Adrenal gland (tissue), 12 donors: ENCODE results near the gene MDC1. TPM values are rescaled to one million over a fixed set of nuclear protein-coding genes. Genes with fewer than 3 reads are reported as not detected.

Experiments used
- DNase-seq, 7 donors: peaks; one replicate each; pipeline ENCODE4 v3.0.0-alpha.2; 2019 to 2020
- H3K27ac ChIP-seq, 5 donors: fragments of 200-600 bp; sonication (generic) in 4 of 5; 1 replicate in 3 of 5; 2 replicates in 2 of 5; pipeline versions ENCODE4 v1.5.1 to v1.8.0; 2016 to 2020; ENCODE audit warnings: mild to moderate bottlenecking in 1 of 5
- H3K27me3 ChIP-seq: fragments of 200-600 bp; 2 replicates; pipeline ENCODE4 v1.8.0; 2021
- H3K36me3 ChIP-seq, 2 donors: fragments of 200-600 bp; replicated peaks in 1 of 2; 1 replicate in 1 of 2; 2 replicates in 1 of 2; pipeline versions ENCODE4 v1.5.1 to v1.8.0; 2018 to 2022
- H3K4me1 ChIP-seq, 2 donors: fragments of 200-600 bp; replicated peaks in 1 of 2; 1 replicate in 1 of 2; 2 replicates in 1 of 2; pipeline versions ENCODE4 v1.5.1 to v1.8.0; 2018 to 2021
- H3K4me3 ChIP-seq, 4 donors: fragments of 200-600 bp; sonication (generic) in 3 of 4; one replicate each; pipeline ENCODE4 v1.5.1; 2016 to 2018
- H3K9me3 ChIP-seq, 3 donors: fragments of 200-600 bp; sonication (generic) in 1 of 3; replicated peaks in 1 of 3; 1 replicate in 2 of 3; 2 replicates in 1 of 3; pipeline versions ENCODE4 v1.5.1 to v1.8.0; 2016 to 2021
- CTCF ChIP-seq, 6 experiments: fragments of 450-650 bp in 4 of 6; fragments of 200-600 bp in 2 of 6; sonication (generic) in 1 of 6; IDR thresholded peaks; 1 replicate in 5 of 6; 2 replicates in 1 of 6; pipeline versions ENCODE4 v1.5.1 to v1.8.0; 2016 to 2021; ENCODE audit warnings: antibody characterized with exemption in 6 of 6, mild to moderate bottlenecking in 2 of 6, moderate library complexity in 1 of 6
- POLR2A ChIP-seq, 2 donors: fragments of 450-650 bp; IDR thresholded peaks; one replicate each; pipeline ENCODE4 v1.6.1; 2017; ENCODE audit warnings: antibody characterized with exemption in 2 of 2, mild to moderate bottlenecking in 2 of 2, moderate library complexity in 1 of 2
- WGBS, 4 donors: extraction: QIAGEN DNeasy Blood & Tissue Kit in 2 of 4; methylation state at CpG; one replicate each; pipeline versions ENCODE4 v1.1.5 to v1.1.7; 2013 to 2017; 5-methylcytosine and 5-hydroxymethylcytosine counted together
- intact Hi-C, 2 donors: fragments of 100-400 bp; cut with DNase I; formaldehyde crosslinking; loops; one replicate each; pipeline versions ENCODE4 v1.14.1 to v1.15.0; 2022 to 2023
- polyA plus RNA-seq, 3 donors: library from polyadenylated mRNA; stranded (reverse); fragments of 200-250 nt in 2 of 3; fragments of 350-450 nt in 1 of 3; fragmentation: Illumina TruSeq in 1 of 3; extraction: RNeasy Lipid Tissue Mini Kit (QIAGEN cat#74804) in 1 of 3; gene quantifications; one replicate each; pipeline ENCODE4 v1.2.3, GENCODE V29; 2013 to 2014
- small RNA-seq, 2 donors: library from RNA; depleted of rRNA; stranded (forward); fragments of <200 nt; gene quantifications; one replicate each; pipeline ENCODE3, GENCODE V24; 2016
- total RNA-seq, 9 donors: library from RNA; depleted of rRNA in 4 of 9; stranded (reverse); fragments of >200 nt in 4 of 9; fragments of 120-200 nt in 1 of 9; fragmentation: NEBNext Ultra II Directional in 1 of 9; extraction: Animal tissue kit (Norgen Biotek cat#: 25700) in 1 of 9; gene quantifications; one replicate each; pipeline versions ENCODE4 v1.1.0 to v1.2.4, GENCODE V29; 2013 to 2023
- donor health status: healthy with polysubstance abuse.
- donor health status: Bipolar disorder and iron deficiency.
- donor health status: DM: yes; HTN: yes; CAD: no.
- donor health status: DM: no; HTN: no; CAD: no.
- donor health status: DM: no; HTN: no; CAD: no.
- donor health status: DM: yes; HTN: yes; CAD: no.

Gene MDC1
- total and polyA plus RNA-seq, 12 donors, result 2.8 to 27.6 (median 18.9) TPM

DNA sequence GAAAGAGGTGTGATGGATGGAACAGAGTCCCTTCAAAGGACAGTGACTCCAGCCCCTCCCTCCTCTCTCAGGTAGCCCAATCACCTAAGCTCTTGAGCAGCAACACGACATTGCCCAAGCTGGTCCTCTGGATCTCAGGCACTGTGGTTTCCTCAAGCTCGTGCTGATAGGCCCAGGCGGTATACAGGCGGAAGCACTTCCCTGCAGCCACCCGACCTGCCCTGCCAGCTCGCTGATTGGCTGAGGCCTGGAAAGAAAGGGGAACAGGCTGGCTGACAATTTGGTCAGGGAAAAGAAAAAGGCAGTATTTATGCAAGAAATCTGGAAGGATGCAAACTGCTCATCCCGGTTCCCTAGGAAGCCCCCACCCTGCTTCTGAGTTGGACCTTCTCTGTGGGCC lies 60.6 kb downstream of the MDC1 start:
- no peaks in the 10 kb centered on the region for H3K9me3 ChIP-seq
- intact Hi-C loops, result no loop called here
- H3K36me3 ChIP-seq, result peaks cover 0 to 99% of the 10 kb centered on the region in 2 donors
- 57 to 74% (median 69%) methylated on average over 7 of the region's 7 CpGs for WGBS, 4 donors
- no peak overlapping the region for H3K4me3 ChIP-seq
- DNase-seq, result peak in 2 of 7 donors; percentile 23 to 36
- no peaks in the 10 kb centered on the region for H3K27me3 ChIP-seq
- H3K27ac ChIP-seq, result no peak overlapping the region
- H3K4me1 ChIP-seq, result peaks cover 0 to 5% of the 10 kb centered on the region in 2 donors
- TF ChIP-seq CTCF (IDR thresholded peaks at IDR 0.05) (no peak), POLR2A (IDR thresholded peaks at IDR 0.05) (no peak)

GRCh38 chr6:30655743-30656094 lies 61.4 kb downstream of the MDC1 start:
- no peak for DNase-seq
- no peaks in the 10 kb centered on the region for H3K9me3 ChIP-seq
- intact Hi-C loops, result no loop called here
- H3K27ac ChIP-seq, result no peak overlapping the region
- TF ChIP-seq CTCF (IDR thresholded peaks at IDR 0.05), result no peak
- TF ChIP-seq POLR2A (IDR thresholded peaks at IDR 0.05), result no peak
- 78 to 88% (median 81%) methylated on average over 3 of the region's 3 CpGs for WGBS, 4 donors
- H3K36me3 ChIP-seq, result peaks cover 0 to 99% of the 10 kb centered on the region in 2 donors
- H3K4me3 ChIP-seq, result no peak overlapping the region
- no peaks in the 10 kb centered on the region for H3K27me3 ChIP-seq
- peaks cover 0 to 5% of the 10 kb centered on the region in 2 donors for H3K4me1 ChIP-seq

- peaks cover 0 to 94% of the 10 kb centered on the region in 2 donors for H3K36me3 ChIP-seq
- intact Hi-C loops, result no loop called here
- H3K27ac ChIP-seq, result no peak overlapping the region
- no peaks in the 10 kb centered on the region for H3K27me3 ChIP-seq
- 83 to 88% (median 85%) methylated on average over 19 of the region's 19 CpGs for WGBS, 4 donors
- H3K4me1 ChIP-seq, result peaks cover 0 to 5% of the 10 kb centered on the region in 2 donors
- DNase-seq, result no peak
- no peak for TF ChIP-seq CTCF (IDR thresholded peaks at IDR 0.05)
- no peak for TF ChIP-seq POLR2A (IDR thresholded peaks at IDR 0.05)
- H3K9me3 ChIP-seq, result no peaks in the 10 kb centered on the region
- H3K4me3 ChIP-seq, result no peak overlapping the region
These were observed 62.0 kb downstream of the MDC1 start for GRCh38 chr6:30654798-30655742.

GRCh38 chr6:30651143-30651542 lies 65.9 kb downstream of the MDC1 start:
- TF ChIP-seq CTCF (IDR thresholded peaks at IDR 0.05) (no peak), POLR2A (IDR thresholded peaks at IDR 0.05) (no peak)
- WGBS, 4 donors, result 87 to 93% (median 87%) methylated on average over 12 of the region's 12 CpGs
- no peaks in the 10 kb centered on the region for H3K9me3 ChIP-seq
- H3K4me1 ChIP-seq, result peaks cover 10 to 14% of the 10 kb centered on the region in 2 donors
- no peak for DNase-seq
- H3K4me3 ChIP-seq, result no peak overlapping the region
- peaks cover 0 to 55% of the 10 kb centered on the region in 2 donors for H3K36me3 ChIP-seq
- no peaks in the 10 kb centered on the region for H3K27me3 ChIP-seq
- intact Hi-C loops, result no loop called here
- no peak overlapping the region for H3K27ac ChIP-seq

Small RNA genes within 50 kb of the gene (small RNA-seq; reads per million reads assigned to genes)
- 0 reads per million in 2 donors for gene RF00019
- gene RN7SL353P, result 0 reads per million in 2 donors

Other genes starting within 250 kb of the MDC1 start
- gene HLA-E, start 227.8 kb downstream of the MDC1 start, total RNA-seq, result 100 to 1,000 TPM in 8 of 9 donors, 10 to 100 TPM in 1; 85.7 to 667 (median 326) TPM
- gene HLA-E, start 227.8 kb downstream of the MDC1 start, polyA plus RNA-seq, result 100 to 1,000 TPM; 126 to 285 (median 261) TPM
- gene GNL1, start 160.8 kb downstream of the MDC1 start, total RNA-seq, result 10 to 100 TPM; 27.4 to 75.6 (median 51.6) TPM
- gene GNL1, start 160.8 kb downstream of the MDC1 start, polyA plus RNA-seq, result 10 to 100 TPM; 33.2 to 86.7 (median 72.5) TPM
- gene PRR3, start 160.0 kb downstream of the MDC1 start, total RNA-seq, result 10 to 100 TPM in 5 of 9 donors, 1 to 10 TPM in 4; 1.8 to 20.2 (median 10.8) TPM
- 10 to 100 TPM; 20.3 to 25.5 (median 22.8) TPM for gene PRR3, start 160.0 kb downstream of the MDC1 start, polyA plus RNA-seq
- gene ABCF1, start 145.8 kb downstream of the MDC1 start, total RNA-seq, result 10 to 100 TPM; 24.6 to 53.1 (median 36.2) TPM
- gene ABCF1, start 145.8 kb downstream of the MDC1 start, polyA plus RNA-seq, result 10 to 100 TPM; 18.7 to 75.2 (median 41.3) TPM
- gene PPP1R10, start 100.0 kb downstream of the MDC1 start, total RNA-seq, result 100 to 1,000 TPM in 1 of 9 donors, 10 to 100 TPM in 8; 33.3 to 102 (median 68.4) TPM
- gene PPP1R10, start 100.0 kb downstream of the MDC1 start, polyA plus RNA-seq, result 10 to 100 TPM; 28.8 to 99.1 (median 61.1) TPM
- gene MRPS18B, start 99.4 kb downstream of the MDC1 start, total RNA-seq, result 100 to 1,000 TPM in 1 of 9 donors, 10 to 100 TPM in 8; 51.0 to 105 (median 75.2) TPM
- gene MRPS18B, start 99.4 kb downstream of the MDC1 start, polyA plus RNA-seq, result 10 to 100 TPM; 43.0 to 90.5 (median 48.5) TPM
- 10 to 100 TPM in 1 of 9 donors, 1 to 10 TPM in 7, under 1 TPM in 1; 0.78 to 10.1 (median 6.8) TPM for gene ATAT1, start 90.4 kb downstream of the MDC1 start, total RNA-seq
- gene ATAT1, start 90.4 kb downstream of the MDC1 start, polyA plus RNA-seq, result 10 to 100 TPM; 10.1 to 16.3 (median 13.0) TPM
- gene C6orf136, start 70.1 kb downstream of the MDC1 start, total RNA-seq, result 10 to 100 TPM in 8 of 9 donors, 1 to 10 TPM in 1; 1.8 to 25.7 (median 16.6) TPM
- gene C6orf136, start 70.1 kb downstream of the MDC1 start, polyA plus RNA-seq, result 10 to 100 TPM; 20.0 to 73.7 (median 49.7) TPM
- 10 to 100 TPM; 16.4 to 39.7 (median 28.0) TPM for gene DHX16, start 44.3 kb downstream of the MDC1 start, total RNA-seq
- 10 to 100 TPM; 37.7 to 75.9 (median 39.0) TPM for gene DHX16, start 44.3 kb downstream of the MDC1 start, polyA plus RNA-seq
- 10 to 100 TPM in 8 of 9 donors, 1 to 10 TPM in 1; 6.4 to 58.9 (median 37.3) TPM for gene PPP1R18, start 30.6 kb downstream of the MDC1 start, total RNA-seq
- 100 to 1,000 TPM in 2 of 3 donors, 10 to 100 TPM in 1; 33.1 to 120 (median 115) TPM for gene PPP1R18, start 30.6 kb downstream of the MDC1 start, polyA plus RNA-seq
- gene NRM, start 26.3 kb downstream of the MDC1 start, total RNA-seq, result 10 to 100 TPM in 4 of 9 donors, 1 to 10 TPM in 5; 1.8 to 22.6 (median 10.0) TPM
- gene NRM, start 26.3 kb downstream of the MDC1 start, polyA plus RNA-seq, result 10 to 100 TPM; 11.4 to 39.3 (median 24.9) TPM
- 100 to 1,000 TPM in 8 of 9 donors, 10 to 100 TPM in 1; 90.3 to 439 (median 219) TPM for gene TUBB, start 3.1 kb upstream of the MDC1 start, total RNA-seq
- gene TUBB, start 3.1 kb upstream of the MDC1 start, polyA plus RNA-seq, result 100 to 1,000 TPM; 107 to 473 (median 177) TPM
- gene FLOT1, start 25.4 kb upstream of the MDC1 start, total RNA-seq, result 100 to 1,000 TPM; 162 to 449 (median 338) TPM
- gene FLOT1, start 25.4 kb upstream of the MDC1 start, polyA plus RNA-seq, result 100 to 1,000 TPM; 390 to 599 (median 411) TPM
- gene IER3, start 27.3 kb upstream of the MDC1 start, total RNA-seq, result 10 to 100 TPM in 7 of 9 donors, 1 to 10 TPM in 2; 1.6 to 66.2 (median 38.2) TPM
- 100 to 1,000 TPM in 1 of 3 donors, 10 to 100 TPM in 2; 10.3 to 136 (median 49.1) TPM for gene IER3, start 27.3 kb upstream of the MDC1 start, polyA plus RNA-seq
- 100 to 1,000 TPM in 4 of 9 donors, 10 to 100 TPM in 5; 33.5 to 239 (median 81.2) TPM for gene DDR1, start 167.2 kb upstream of the MDC1 start, total RNA-seq
- 10 to 100 TPM; 18.0 to 53.3 (median 50.5) TPM for gene DDR1, start 167.2 kb upstream of the MDC1 start, polyA plus RNA-seq
- gene GTF2H4, start 190.9 kb upstream of the MDC1 start, total RNA-seq, result 10 to 100 TPM in 7 of 9 donors, 1 to 10 TPM in 2; 3.7 to 48.6 (median 17.4) TPM
- 10 to 100 TPM; 30.8 to 71.9 (median 57.8) TPM for gene GTF2H4, start 190.9 kb upstream of the MDC1 start, polyA plus RNA-seq
- gene VARS2, start 197.0 kb upstream of the MDC1 start, total RNA-seq, result 10 to 100 TPM; 17.1 to 51.6 (median 31.1) TPM
- gene VARS2, start 197.0 kb upstream of the MDC1 start, polyA plus RNA-seq, result 10 to 100 TPM; 21.2 to 89.6 (median 55.4) TPM
- 1 to 10 TPM in 1 of 9 donors, under 1 TPM in 2, not detected in 6; 0.38 to 1.5 (median 0.39) TPM for gene SFTA2, start 214.9 kb upstream of the MDC1 start, total RNA-seq
- gene SFTA2, start 214.9 kb upstream of the MDC1 start, polyA plus RNA-seq, result under 1 TPM in 2 of 3 donors, not detected in 1; 0.20 to 0.24 TPM
- not detected for gene MUCL3, start 223.7 kb upstream of the MDC1 start, total RNA-seq
- under 1 TPM in 2 of 3 donors, not detected in 1; under 0.01 to 0.02 TPM for gene MUCL3, start 223.7 kb upstream of the MDC1 start, polyA plus RNA-seq